ENCODE measurements around the gene SCFD2.

- TF ChIP-seq POLR2AphosphoS5 (IDR thresholded peaks at IDR 0.05; ENCODE audit: low read depth, low read length) (no peak), SIN3A (IDR thresholded peaks at IDR 0.05; ENCODE audit: borderline replicate concordance, insufficient read depth, low read length) (no peak), REST (IDR thresholded peaks at IDR 0.05; ENCODE audit: insufficient read depth in 1 of 2, low read depth in 2 of 2, low read length in 2 of 2) (no peak), FOXP2 (optimal IDR thresholded peaks at IDR 0.05; ENCODE audit: borderline replicate concordance, extremely low read depth, extremely low read length, insufficient read depth) (no peak), TAF1 (IDR thresholded peaks at IDR 0.05; ENCODE audit: borderline replicate concordance, insufficient read depth, low read length) (no peak)
Observed at GRCh38 chr4:53128706-53129357, 237.0 kb downstream of the SCFD2 start.

Data from PFSK-1 (cell line).